Sigmoid colon (tissue), 4 donors: Measurements from ENCODE around the gene ZNF276.

Source experiments
- EP300 ChIP-seq, 4 donors: sonication (generic); formaldehyde crosslinking; IDR thresholded peaks; one replicate each; pipeline ENCODE4 v1.6.1; 2017; ENCODE audit warnings: antibody characterized with exemption in 4 of 4
- POLR2A ChIP-seq, 2 donors: fragments of 450-650 bp; IDR thresholded peaks; one replicate each; pipeline ENCODE4 v1.6.1; 2016; ENCODE audit warnings: antibody characterized with exemption in 2 of 2, mild to moderate bottlenecking in 2 of 2, moderate library complexity in 2 of 2
- POLR2AphosphoS5 ChIP-seq, 4 donors: sonication (generic); formaldehyde crosslinking; IDR thresholded peaks; one replicate each; pipeline ENCODE4 v1.6.1; 2017; ENCODE audit warnings: antibody characterized with exemption in 4 of 4
- TF ChIP-seq, protein P1 (sequence below), 4 experiments: fragments of 450-650 bp in 3 of 4; fragments of 200-600 bp in 1 of 4; IDR thresholded peaks; one replicate each; pipeline ENCODE4 v1.5.1; 2016 to 2019; ENCODE audit warnings: antibody characterized with exemption in 4 of 4, mild to moderate bottlenecking in 3 of 4, moderate library complexity in 2 of 4

DNA sequence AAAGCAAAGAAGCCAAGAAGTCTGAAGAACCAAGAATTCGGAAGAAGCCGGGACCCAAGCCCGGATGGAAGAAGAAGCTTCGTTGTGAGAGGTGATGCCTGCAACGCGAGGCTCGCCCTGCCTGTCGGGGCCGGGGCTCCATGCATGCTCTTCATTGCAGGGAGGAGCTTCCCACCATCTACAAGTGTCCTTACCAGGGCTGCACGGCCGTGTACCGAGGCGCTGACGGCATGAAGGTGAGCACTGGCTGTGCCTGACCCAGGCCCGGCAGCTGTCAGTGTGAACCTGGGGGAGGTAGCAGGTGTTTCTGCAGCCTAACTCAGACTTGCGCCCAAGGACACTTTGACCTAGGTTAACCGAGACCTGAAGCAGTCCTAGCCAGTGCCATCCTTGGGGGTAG lies 12.0 kb downstream of the ZNF276 start:
- TF ChIP-seq, protein P1, sequence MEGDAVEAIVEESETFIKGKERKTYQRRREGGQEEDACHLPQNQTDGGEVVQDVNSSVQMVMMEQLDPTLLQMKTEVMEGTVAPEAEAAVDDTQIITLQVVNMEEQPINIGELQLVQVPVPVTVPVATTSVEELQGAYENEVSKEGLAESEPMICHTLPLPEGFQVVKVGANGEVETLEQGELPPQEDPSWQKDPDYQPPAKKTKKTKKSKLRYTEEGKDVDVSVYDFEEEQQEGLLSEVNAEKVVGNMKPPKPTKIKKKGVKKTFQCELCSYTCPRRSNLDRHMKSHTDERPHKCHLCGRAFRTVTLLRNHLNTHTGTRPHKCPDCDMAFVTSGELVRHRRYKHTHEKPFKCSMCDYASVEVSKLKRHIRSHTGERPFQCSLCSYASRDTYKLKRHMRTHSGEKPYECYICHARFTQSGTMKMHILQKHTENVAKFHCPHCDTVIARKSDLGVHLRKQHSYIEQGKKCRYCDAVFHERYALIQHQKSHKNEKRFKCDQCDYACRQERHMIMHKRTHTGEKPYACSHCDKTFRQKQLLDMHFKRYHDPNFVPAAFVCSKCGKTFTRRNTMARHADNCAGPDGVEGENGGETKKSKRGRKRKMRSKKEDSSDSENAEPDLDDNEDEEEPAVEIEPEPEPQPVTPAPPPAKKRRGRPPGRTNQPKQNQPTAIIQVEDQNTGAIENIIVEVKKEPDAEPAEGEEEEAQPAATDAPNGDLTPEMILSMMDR (IDR thresholded peaks at IDR 0.05): no peak
- TF ChIP-seq POLR2A (IDR thresholded peaks at IDR 0.05) (no peak), POLR2AphosphoS5 (IDR thresholded peaks at IDR 0.05) (no peak), EP300 (IDR thresholded peaks at IDR 0.05) (no peak)
